ENCODE data around the gene HIPK2. TPM values are rescaled to one million over a fixed set of nuclear protein-coding genes. Genes with fewer than 3 reads are reported as not detected.

The HIPK2 gene
- total RNA-seq, 1 experiment from 2014 or later = 35.2 TPM

DNA sequence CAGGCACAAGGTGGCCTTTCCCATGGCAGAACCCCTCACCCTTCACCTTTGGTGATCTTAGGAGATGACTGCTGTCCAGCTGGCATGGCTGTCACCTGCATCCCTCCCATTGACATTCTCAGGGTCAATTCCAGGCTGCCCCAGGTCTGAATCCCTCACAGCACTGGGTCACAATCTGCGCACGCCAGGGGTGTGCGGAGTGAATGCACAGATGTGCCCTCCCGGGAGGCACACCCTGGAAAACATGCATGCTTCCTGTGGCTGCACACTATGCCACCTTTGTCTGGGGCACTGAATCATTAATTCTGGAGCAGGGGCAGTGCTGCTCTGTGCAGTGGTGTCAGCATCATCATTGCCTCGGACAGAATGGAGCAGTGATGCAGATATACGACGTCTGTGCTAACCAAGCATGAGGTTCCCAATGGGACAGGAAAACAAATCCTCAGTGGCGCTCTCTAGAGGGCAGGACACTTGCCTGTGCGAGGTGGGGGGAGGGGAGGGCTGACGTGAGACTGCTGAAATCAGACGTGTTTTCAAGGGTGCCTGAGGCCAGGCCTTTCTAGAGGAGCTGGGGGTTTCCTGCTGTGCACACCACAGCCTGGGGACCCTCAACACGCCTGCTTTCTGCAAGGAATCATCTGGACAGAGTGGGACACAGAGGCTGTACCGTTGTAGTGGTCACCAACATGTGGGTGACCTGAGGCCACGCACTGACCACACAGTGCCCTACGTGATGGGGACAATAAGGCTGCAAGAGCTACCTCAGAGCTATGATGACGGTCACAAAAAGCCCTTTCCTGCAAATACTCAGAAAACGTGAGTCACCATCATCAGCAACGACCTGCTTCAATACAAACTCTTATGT is 77.9 kb downstream of the HIPK2 start:
- Histone ChIP-seq H3K9me2 (ENCODE audit: insufficient read depth) (no peaks in the 10 kb centered on the region), H3F3A (ENCODE audit: insufficient read depth, low read depth) (no peaks in the 10 kb centered on the region), H3K27me3 (ENCODE audit: insufficient read depth, low read depth) (no peaks in the 10 kb centered on the region), H3K4me1 (replicated peaks; ENCODE audit: insufficient read depth) (no peaks in the 10 kb centered on the region), H3K36me3 (ENCODE audit: low read depth) (0 out of 2 replicates have a peak, but pooled peaks cover 5% of the 10 kb centered on the region), H3K79me2 (ENCODE audit: low read depth) (no peaks in the 10 kb centered on the region), H3K27ac (no peak overlapping the region), H3K4me2 (no peak overlapping the region), H3K9me3 (ENCODE audit: insufficient read depth, low read depth) (no peaks in the 10 kb centered on the region), H4K20me1 (ENCODE audit: insufficient read depth) (0 out of 2 replicates have a peak, but pooled peaks cover 5% of the 10 kb centered on the region), H2AFZ (no peak overlapping the region), H3K4me3 (no peak overlapping the region)
- TF ChIP-seq, protein P1, sequence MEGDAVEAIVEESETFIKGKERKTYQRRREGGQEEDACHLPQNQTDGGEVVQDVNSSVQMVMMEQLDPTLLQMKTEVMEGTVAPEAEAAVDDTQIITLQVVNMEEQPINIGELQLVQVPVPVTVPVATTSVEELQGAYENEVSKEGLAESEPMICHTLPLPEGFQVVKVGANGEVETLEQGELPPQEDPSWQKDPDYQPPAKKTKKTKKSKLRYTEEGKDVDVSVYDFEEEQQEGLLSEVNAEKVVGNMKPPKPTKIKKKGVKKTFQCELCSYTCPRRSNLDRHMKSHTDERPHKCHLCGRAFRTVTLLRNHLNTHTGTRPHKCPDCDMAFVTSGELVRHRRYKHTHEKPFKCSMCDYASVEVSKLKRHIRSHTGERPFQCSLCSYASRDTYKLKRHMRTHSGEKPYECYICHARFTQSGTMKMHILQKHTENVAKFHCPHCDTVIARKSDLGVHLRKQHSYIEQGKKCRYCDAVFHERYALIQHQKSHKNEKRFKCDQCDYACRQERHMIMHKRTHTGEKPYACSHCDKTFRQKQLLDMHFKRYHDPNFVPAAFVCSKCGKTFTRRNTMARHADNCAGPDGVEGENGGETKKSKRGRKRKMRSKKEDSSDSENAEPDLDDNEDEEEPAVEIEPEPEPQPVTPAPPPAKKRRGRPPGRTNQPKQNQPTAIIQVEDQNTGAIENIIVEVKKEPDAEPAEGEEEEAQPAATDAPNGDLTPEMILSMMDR (conservative IDR thresholded peaks at IDR 0.05) = no peak
- TF ChIP-seq EZH2 (IDR thresholded peaks at IDR 0.05; ENCODE audit: low read depth) = no peak
- CTCF ChIA-PET = no interaction called here
- DNase-seq = no peak
- intact Hi-C loops (cut with micrococcal nuclease; ENCODE audit: unreplicated experiment) = no loop called here
- POLR2A ChIA-PET (ENCODE audit: unreplicated experiment) = no interaction called here
- BruUV-seq (replicated peaks) = no TSS peak

DNA sequence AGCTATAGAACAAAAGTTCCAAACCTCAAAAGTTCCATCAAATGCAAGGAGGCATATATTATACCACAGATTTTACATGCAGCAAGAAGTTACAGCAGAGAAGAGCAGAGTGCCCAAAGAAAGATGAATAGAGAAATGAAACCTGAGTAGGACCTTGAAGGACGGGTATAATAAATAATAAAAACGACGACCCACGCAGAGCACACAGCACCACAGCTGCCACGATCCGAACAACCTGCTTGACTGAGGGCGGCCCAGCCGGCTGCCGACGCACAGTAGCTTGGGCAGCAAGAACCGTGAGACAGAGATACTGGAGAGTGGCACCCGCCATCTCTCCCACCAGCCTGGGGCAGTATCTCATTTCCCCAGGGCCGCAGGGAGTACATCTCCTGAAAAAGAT is 79.0 kb downstream of the HIPK2 start:
- DNase-seq = no peak
- H3K27ac ChIP-seq = no peak overlapping the region
- no peaks in the 10 kb centered on the region for H3K9me3 ChIP-seq (ENCODE audit: insufficient read depth, low read depth)
- 0 out of 2 replicates have a peak, but pooled peaks cover 5% of the 10 kb centered on the region for H4K20me1 ChIP-seq (ENCODE audit: insufficient read depth)
- no TSS peak for BruUV-seq (replicated peaks)
- no peak overlapping the region for H3K4me3 ChIP-seq
- no peak overlapping the region for H3K4me2 ChIP-seq
- POLR2A ChIA-PET (ENCODE audit: unreplicated experiment) = no interaction called here
- H3K4me1 ChIP-seq (replicated peaks; ENCODE audit: insufficient read depth) = no peaks in the 10 kb centered on the region
- TF ChIP-seq, protein P1 (conservative IDR thresholded peaks at IDR 0.05) = no peak
- TF ChIP-seq EZH2 (IDR thresholded peaks at IDR 0.05; ENCODE audit: low read depth) = no peak
- H3K27me3 ChIP-seq (ENCODE audit: insufficient read depth, low read depth) = no peaks in the 10 kb centered on the region
- H3K36me3 ChIP-seq (ENCODE audit: low read depth) = 0 out of 2 replicates have a peak, but pooled peaks cover 5% of the 10 kb centered on the region
- H3K9me2 ChIP-seq (ENCODE audit: insufficient read depth) = no peaks in the 10 kb centered on the region
- intact Hi-C loops (cut with micrococcal nuclease; ENCODE audit: unreplicated experiment) = no loop called here
- CTCF ChIA-PET = no interaction called here
- H2AFZ ChIP-seq = no peak overlapping the region
- H3F3A ChIP-seq (ENCODE audit: insufficient read depth, low read depth) = no peaks in the 10 kb centered on the region
- no peaks in the 10 kb centered on the region for H3K79me2 ChIP-seq (ENCODE audit: low read depth)

DNA sequence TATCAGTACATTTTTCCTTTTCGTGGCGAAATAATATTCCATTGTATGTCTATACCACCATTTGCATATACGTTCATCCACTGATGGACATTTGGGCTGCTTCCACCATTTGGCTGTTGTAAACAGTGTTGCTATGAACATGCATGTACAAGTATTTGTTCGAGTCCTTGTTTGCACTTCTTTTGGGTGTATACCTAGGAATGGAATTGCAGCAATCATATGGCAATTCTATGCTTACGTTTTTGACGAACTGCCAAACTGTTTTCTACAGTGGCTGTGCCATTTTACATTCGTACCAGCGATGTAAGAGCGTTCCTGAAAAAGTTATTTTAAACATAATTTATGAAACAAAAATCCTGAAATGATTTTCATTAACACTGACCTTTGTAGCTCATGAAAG is 79.5 kb downstream of the HIPK2 start:
- ChIA-PET CTCF (no interaction called here), POLR2A (ENCODE audit: unreplicated experiment) (no interaction called here)
- TF ChIP-seq, protein P1 (conservative IDR thresholded peaks at IDR 0.05) = no peak
- no peak for TF ChIP-seq EZH2 (IDR thresholded peaks at IDR 0.05; ENCODE audit: low read depth)
- no peaks in the 10 kb centered on the region for H3K4me1 ChIP-seq (replicated peaks; ENCODE audit: insufficient read depth)
- H3K27me3 ChIP-seq (ENCODE audit: insufficient read depth, low read depth) = no peaks in the 10 kb centered on the region
- no peak overlapping the region for H3K4me3 ChIP-seq
- 0 out of 2 replicates have a peak, but pooled peaks cover 5% of the 10 kb centered on the region for H4K20me1 ChIP-seq (ENCODE audit: insufficient read depth)
- DNase-seq = no peak
- H3K9me2 ChIP-seq (ENCODE audit: insufficient read depth) = no peaks in the 10 kb centered on the region
- intact Hi-C loops (cut with micrococcal nuclease; ENCODE audit: unreplicated experiment) = no loop called here
- H2AFZ ChIP-seq = no peak overlapping the region
- BruUV-seq (replicated peaks) = no TSS peak
- H3K4me2 ChIP-seq = no peak overlapping the region
- H3K36me3 ChIP-seq (ENCODE audit: low read depth) = 0 out of 2 replicates have a peak, but pooled peaks cover 5% of the 10 kb centered on the region
- no peak overlapping the region for H3K27ac ChIP-seq
- H3F3A ChIP-seq (ENCODE audit: insufficient read depth, low read depth) = no peaks in the 10 kb centered on the region
- H3K9me3 ChIP-seq (ENCODE audit: insufficient read depth, low read depth) = no peaks in the 10 kb centered on the region
- H3K79me2 ChIP-seq (ENCODE audit: low read depth) = no peaks in the 10 kb centered on the region
